ENCODE data around the gene INPP4A.

INPP4A gene

DNA sequence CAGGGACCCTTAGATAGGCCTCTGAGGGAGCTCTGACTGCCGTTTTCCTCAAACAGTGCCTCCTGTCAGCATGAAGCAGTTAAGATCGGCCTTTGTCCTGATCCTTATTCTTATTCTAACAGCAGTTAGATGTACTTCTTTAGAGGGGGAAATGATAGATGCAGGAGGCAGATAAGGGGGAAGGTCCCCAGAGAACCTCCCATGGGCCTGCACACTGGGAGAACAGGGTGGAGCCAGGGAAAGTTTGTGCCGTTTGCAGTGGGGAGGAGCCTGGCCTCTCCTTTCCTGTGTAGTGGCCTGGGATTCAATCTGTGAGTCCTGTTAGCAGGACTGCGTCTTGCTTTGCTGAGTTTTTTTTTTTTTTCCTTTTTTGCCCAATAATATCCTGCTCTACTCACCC is 7.9 kb upstream of the INPP4A start:
- TF ChIP-seq, protein P1, sequence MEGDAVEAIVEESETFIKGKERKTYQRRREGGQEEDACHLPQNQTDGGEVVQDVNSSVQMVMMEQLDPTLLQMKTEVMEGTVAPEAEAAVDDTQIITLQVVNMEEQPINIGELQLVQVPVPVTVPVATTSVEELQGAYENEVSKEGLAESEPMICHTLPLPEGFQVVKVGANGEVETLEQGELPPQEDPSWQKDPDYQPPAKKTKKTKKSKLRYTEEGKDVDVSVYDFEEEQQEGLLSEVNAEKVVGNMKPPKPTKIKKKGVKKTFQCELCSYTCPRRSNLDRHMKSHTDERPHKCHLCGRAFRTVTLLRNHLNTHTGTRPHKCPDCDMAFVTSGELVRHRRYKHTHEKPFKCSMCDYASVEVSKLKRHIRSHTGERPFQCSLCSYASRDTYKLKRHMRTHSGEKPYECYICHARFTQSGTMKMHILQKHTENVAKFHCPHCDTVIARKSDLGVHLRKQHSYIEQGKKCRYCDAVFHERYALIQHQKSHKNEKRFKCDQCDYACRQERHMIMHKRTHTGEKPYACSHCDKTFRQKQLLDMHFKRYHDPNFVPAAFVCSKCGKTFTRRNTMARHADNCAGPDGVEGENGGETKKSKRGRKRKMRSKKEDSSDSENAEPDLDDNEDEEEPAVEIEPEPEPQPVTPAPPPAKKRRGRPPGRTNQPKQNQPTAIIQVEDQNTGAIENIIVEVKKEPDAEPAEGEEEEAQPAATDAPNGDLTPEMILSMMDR (IDR thresholded peaks at IDR 0.05; ENCODE audit: borderline replicate concordance, insufficient read depth, low read depth, low read length), result no peak
- H3K4me3 ChIP-seq (ENCODE audit: low read depth, low read length), result no peak overlapping the region

DNA sequence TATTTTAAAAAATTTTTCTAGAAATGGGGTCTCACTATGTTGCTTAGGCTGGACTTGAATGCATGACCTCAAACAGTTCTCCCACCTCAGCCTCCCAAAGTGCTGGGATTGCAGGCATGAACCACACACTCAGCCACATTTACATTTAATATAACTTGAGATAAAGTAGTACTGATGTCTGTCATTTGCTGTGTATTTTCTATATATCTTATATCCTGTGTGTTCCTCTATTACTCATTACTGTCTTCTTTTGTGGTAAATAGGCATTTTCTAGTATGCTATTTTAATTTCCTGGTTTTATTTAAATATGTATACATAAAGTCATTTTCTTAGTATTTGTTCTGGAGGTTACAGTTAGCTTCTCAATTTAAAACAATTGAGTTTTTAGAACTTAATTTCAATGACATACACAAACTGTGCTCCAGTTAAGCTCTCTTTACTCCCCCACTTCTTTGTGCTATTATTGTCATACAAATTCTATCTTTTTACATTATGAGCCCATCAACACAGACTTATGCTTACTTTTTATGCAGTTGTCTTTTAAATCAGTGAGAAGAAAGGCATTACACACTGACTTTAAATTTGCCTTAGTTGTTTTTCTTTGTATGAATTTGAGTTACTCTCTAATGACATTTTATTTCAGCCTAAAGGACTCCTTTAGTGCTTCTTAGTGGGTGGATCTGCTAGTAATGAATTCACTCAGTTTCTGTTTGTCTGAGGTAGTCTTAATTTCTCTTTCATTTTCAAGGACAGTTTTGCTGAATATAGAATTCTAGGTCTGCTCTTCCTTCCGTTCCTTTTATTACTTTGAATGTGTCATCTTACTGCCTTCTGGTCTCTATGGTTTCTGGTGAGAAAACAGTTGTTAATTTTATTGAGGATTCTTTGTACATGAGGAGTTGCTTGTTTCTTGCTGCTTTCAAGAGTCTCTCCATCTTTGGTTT is 6.2 kb upstream of the INPP4A start:
- TF ChIP-seq, protein P1 (IDR thresholded peaks at IDR 0.05; ENCODE audit: borderline replicate concordance, insufficient read depth, low read depth, low read length), result no peak
- H3K4me3 ChIP-seq (ENCODE audit: low read depth, low read length), result no peak overlapping the region

DNA sequence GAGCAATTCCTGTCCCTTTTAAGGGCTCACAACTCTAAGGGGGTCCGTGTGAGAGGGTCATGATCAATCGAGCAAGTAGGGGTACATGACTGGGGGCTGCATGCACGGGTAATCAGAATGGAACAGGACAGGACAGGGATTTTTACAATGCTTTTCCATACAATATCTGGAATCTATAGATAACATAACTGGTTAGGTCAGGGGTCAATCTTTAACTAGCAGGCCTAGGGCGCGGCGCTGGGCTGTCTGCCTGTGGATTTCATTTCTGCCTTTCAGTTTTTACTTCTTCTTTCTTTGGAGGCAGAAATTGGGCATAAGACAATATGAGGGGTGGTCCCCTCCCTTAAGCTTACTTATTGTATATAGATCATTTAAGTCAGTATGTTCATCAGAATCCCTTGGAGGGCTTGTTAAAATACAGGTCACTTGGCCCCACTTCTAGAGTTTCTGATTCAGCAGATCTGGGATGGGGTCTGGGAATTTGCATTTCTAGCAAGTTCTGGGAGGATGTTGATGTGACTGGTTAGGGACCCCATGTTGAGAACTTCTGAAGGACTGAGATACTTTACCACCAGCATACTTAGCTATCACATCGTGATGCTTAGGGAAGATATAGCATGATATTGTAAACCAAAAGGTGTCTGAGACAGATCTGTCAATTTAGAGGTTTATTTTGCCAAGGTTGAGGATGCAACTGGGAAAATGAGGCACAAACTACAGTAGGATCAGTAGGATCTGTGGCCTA is 2.8 kb upstream of the INPP4A start:
- TF ChIP-seq, protein P1 (IDR thresholded peaks at IDR 0.05; ENCODE audit: borderline replicate concordance, insufficient read depth, low read depth, low read length), result no peak
- no peak overlapping the region for H3K4me3 ChIP-seq (ENCODE audit: low read depth, low read length)

DNA sequence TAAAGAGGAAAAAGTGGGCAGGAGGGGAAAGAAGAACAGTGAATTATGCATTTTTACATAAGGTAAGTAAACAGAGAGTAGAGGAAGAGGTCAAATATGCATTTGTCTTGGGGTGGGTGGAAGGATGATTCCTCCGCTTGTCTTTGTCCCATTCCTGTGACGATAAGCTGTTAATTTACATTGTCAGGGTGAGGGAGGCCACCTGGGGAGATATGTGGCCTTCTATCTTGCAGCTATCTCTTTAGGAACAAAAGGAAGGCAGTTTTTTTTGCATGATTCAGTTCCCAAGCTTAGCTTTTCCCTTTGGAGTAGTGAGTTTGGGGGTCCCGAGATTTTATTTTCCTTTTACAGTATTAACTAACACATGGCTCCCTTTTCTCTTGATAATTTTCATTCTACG is 2.2 kb upstream of the INPP4A start:
- TF ChIP-seq, protein P1 (IDR thresholded peaks at IDR 0.05; ENCODE audit: borderline replicate concordance, insufficient read depth, low read depth, low read length), result no peak
- no peak overlapping the region for H3K4me3 ChIP-seq (ENCODE audit: low read depth, low read length)

DNA sequence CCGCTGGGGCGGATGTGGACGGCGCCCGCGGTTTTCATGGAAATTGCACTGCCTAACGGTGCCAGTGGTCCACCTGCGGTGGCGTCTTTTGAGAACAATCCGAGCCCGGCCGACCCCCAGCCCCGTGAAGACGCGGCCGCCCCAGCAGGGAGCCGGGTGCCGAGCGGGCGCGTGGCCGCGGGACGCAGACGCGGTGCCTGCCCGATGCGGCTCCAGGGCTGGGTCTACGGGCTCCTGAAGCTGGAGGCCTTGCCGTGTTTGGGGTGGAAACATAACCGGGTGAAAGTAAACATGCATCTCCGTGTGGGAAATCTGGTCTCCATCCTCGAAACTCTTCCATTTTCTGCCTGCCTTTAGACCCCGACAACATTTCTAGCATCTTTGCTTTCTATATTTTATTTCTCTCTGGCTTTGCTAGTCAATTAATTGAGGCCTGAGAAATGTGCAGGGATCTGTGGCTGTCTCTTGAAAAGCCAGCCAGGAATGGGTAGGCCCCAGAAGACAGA is 572 bp downstream of the INPP4A start:
- H3K4me3 ChIP-seq (ENCODE audit: low read depth, low read length), result peak overlapping the region; percentile 56
- TF ChIP-seq, protein P1 (IDR thresholded peaks at IDR 0.05; ENCODE audit: borderline replicate concordance, insufficient read depth, low read depth, low read length), result no peak

DNA sequence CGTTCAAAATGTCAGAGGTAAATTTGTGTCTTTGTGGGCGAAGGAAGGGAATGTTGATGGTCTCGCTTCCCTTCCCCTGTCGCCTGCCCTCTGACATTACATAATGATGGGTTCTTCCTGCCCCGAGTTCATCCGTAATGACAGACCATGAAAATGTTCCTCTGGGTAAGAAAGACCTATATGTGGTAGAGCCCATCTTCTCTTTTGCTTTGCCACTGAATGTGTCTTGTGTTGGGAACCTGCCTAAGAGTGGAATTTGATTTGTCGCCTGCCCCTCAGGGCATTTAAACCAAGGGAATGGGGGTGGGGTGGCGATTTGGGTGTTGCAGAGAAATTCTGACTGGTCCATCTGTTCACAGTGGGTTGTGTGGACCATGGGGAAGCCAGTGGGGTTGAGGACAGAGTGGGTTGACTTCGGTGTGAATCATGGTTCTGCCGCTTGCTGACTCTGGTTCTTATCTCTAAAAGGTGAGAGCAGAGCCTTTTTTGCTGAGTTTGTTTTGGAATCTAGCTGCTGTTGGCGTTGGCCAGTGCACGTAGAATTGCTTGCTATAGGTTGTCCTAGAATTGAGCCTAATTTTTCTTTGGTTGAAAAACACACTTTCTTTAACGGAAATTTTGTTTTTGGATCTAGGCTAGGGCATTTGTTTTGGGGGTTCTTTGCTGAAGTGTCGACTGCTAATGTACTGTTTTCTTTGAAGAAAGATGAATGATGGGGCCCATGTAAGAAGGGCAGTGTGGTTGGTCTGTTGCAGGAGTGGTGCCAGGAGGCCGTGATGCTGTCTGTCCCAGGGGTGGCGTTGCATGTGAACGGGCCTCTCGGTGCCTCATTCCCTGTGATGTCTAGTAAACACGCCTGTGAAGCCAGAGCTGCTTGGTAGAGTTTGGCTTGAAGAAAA is 1.3 kb downstream of the INPP4A start:
- H3K4me3 ChIP-seq (ENCODE audit: low read depth, low read length), result peak overlapping the region; percentile 56
- TF ChIP-seq, protein P1 (IDR thresholded peaks at IDR 0.05; ENCODE audit: borderline replicate concordance, insufficient read depth, low read depth, low read length), result no peak

Measured in GM12875 (cell line).